Measurements from ENCODE around the gene MBD2. TPM values are rescaled to one million over a fixed set of nuclear protein-coding genes. Genes with fewer than 3 reads are reported as not detected.

Gene MBD2
- total and polyA plus RNA-seq, 4 experiments from 2014 or later: 4.2 to 108 (median 66.8) TPM

GRCh38 chr18:54247511-54248175 is 23.2 kb upstream of the MBD2 start:
- H3K4me3 ChIP-seq (ENCODE audit: low read length in 2 of 2): no peak overlapping the region
- Mint-ChIP-seq H3K36me3 (no peaks in the 10 kb centered on the region), H3K27me3 (no peaks in the 10 kb centered on the region), H3K4me3 (peak overlapping the region in 1 of 8 donors; percentile 62), H3K27ac (peak overlapping the region in 6 of 7 donors; percentile 6 to 87 (median 80)), H3K9me3 (no peaks in the 10 kb centered on the region), H3K4me1 (peaks cover 4 to 16% (median 11%) of the 10 kb centered on the region in 4 donors)
- no peak for DNase-seq
- H3K36me3 ChIP-seq (ENCODE audit: insufficient read depth, low read length): no peaks in the 10 kb centered on the region
- CTCF ChIA-PET (ENCODE audit: partially characterized antibody): no interaction called here
- H3K4me1 ChIP-seq (ENCODE audit: insufficient read depth, low read length): peaks cover 19% of the 10 kb centered on the region
- POLR2A ChIA-PET (ENCODE audit: partially characterized antibody): interaction anchor here (1.4 kb wide), 1 partner anchor 19 kb away, joined by 3 read pairs; no protein-coding TSS in a partner anchor
- H3K9me3 ChIP-seq (ENCODE audit: control insufficient read depth in 1 of 2, low read length in 2 of 2): no peaks in the 10 kb centered on the region
- H3K27ac ChIP-seq (ENCODE audit: low read depth, low read length): no peak overlapping the region
- intact Hi-C loops (cut with micrococcal nuclease): no loop called here
- no peaks in the 10 kb centered on the region for H3K27me3 ChIP-seq (ENCODE audit: insufficient read depth, low read length)

- H3K27me3 ChIP-seq (ENCODE audit: insufficient read depth, low read length): no peaks in the 10 kb centered on the region
- Mint-ChIP-seq H3K4me3 (no peak overlapping the region), H3K9me3 (no peaks in the 10 kb centered on the region), H3K27ac (no peak overlapping the region), H3K27me3 (no peaks in the 10 kb centered on the region), H3K36me3 (no peaks in the 10 kb centered on the region), H3K4me1 (peaks cover 0 to 6% (median 3%) of the 10 kb centered on the region in 4 donors)
- no peak overlapping the region for H3K27ac ChIP-seq (ENCODE audit: low read depth, low read length)
- ChIA-PET CTCF (ENCODE audit: partially characterized antibody) (interaction anchor here (0.8 kb wide), 1 partner anchor 19 kb away, joined by 3 read pairs; no protein-coding TSS in a partner anchor), POLR2A (ENCODE audit: partially characterized antibody) (no interaction called here)
- peaks cover 4% of the 10 kb centered on the region for H3K4me1 ChIP-seq (ENCODE audit: insufficient read depth, low read length)
- no peaks in the 10 kb centered on the region for H3K36me3 ChIP-seq (ENCODE audit: insufficient read depth, low read length)
- no peaks in the 10 kb centered on the region for H3K9me3 ChIP-seq (ENCODE audit: control insufficient read depth in 1 of 2, low read length in 2 of 2)
- H3K4me3 ChIP-seq (ENCODE audit: low read length in 2 of 2): no peak overlapping the region
- DNase-seq: no peak
- intact Hi-C loops (cut with micrococcal nuclease): no loop called here
Observed at GRCh38 chr18:54242327-54242726, 17.9 kb upstream of the MBD2 start.

GRCh38 chr18:54241483-54241882 is 17.0 kb upstream of the MBD2 start:
- Histone ChIP-seq H3K36me3 (ENCODE audit: insufficient read depth, low read length) (no peaks in the 10 kb centered on the region), H3K27ac (ENCODE audit: low read depth, low read length) (no peak overlapping the region), H3K4me1 (ENCODE audit: insufficient read depth, low read length) (no peaks in the 10 kb centered on the region), H3K9me3 (ENCODE audit: control insufficient read depth in 1 of 2, low read length in 2 of 2) (no peaks in the 10 kb centered on the region), H3K27me3 (ENCODE audit: insufficient read depth, low read length) (no peaks in the 10 kb centered on the region), H3K4me3 (ENCODE audit: low read length in 2 of 2) (no peak overlapping the region)
- ChIA-PET CTCF (ENCODE audit: partially characterized antibody) (interaction anchor here (0.7 to 0.8 kb wide), 2 partner anchors 19 to 29 kb away, joined by 3 read pairs; no protein-coding TSS in a partner anchor), POLR2A (ENCODE audit: partially characterized antibody) (no interaction called here)
- intact Hi-C loops (cut with micrococcal nuclease): no loop called here
- Mint-ChIP-seq H3K4me1 (no peaks in the 10 kb centered on the region), H3K36me3 (no peaks in the 10 kb centered on the region), H3K9me3 (no peaks in the 10 kb centered on the region), H3K4me3 (no peak overlapping the region), H3K27me3 (no peaks in the 10 kb centered on the region), H3K27ac (no peak overlapping the region)
- DNase-seq: no peak

GRCh38 chr18:54240629-54241107 is 16.2 kb upstream of the MBD2 start:
- ChIA-PET CTCF (ENCODE audit: partially characterized antibody) (interaction anchor here (0.7 kb wide), 1 partner anchor 30 kb away, joined by 3 read pairs; no protein-coding TSS in a partner anchor), POLR2A (ENCODE audit: partially characterized antibody) (no interaction called here)
- no peaks in the 10 kb centered on the region for H3K27me3 ChIP-seq (ENCODE audit: insufficient read depth, low read length)
- Mint-ChIP-seq H3K4me1 (no peaks in the 10 kb centered on the region), H3K27ac (no peak overlapping the region), H3K4me3 (no peak overlapping the region), H3K27me3 (no peaks in the 10 kb centered on the region), H3K36me3 (no peaks in the 10 kb centered on the region), H3K9me3 (no peaks in the 10 kb centered on the region)
- H3K9me3 ChIP-seq (ENCODE audit: control insufficient read depth in 1 of 2, low read length in 2 of 2): no peaks in the 10 kb centered on the region
- no peaks in the 10 kb centered on the region for H3K36me3 ChIP-seq (ENCODE audit: insufficient read depth, low read length)
- no peak overlapping the region for H3K4me3 ChIP-seq (ENCODE audit: low read length in 2 of 2)
- H3K27ac ChIP-seq (ENCODE audit: low read depth, low read length): no peak overlapping the region
- no peaks in the 10 kb centered on the region for H3K4me1 ChIP-seq (ENCODE audit: insufficient read depth, low read length)
- DNase-seq: no peak
- intact Hi-C loops (cut with micrococcal nuclease): no loop called here

GRCh38 chr18:54239601-54240000 is 15.1 kb upstream of the MBD2 start:
- ChIA-PET POLR2A (ENCODE audit: partially characterized antibody) (no interaction called here), CTCF (ENCODE audit: partially characterized antibody) (interaction anchor here (0.8 kb wide), 1 partner anchor 15 kb away, joined by 3 read pairs; the partner anchor contains the start of gene MBD2)
- H3K9me3 ChIP-seq (ENCODE audit: control insufficient read depth in 1 of 2, low read length in 2 of 2): no peaks in the 10 kb centered on the region
- no peaks in the 10 kb centered on the region for H3K27me3 ChIP-seq (ENCODE audit: insufficient read depth, low read length)
- no peak overlapping the region for H3K27ac ChIP-seq (ENCODE audit: low read depth, low read length)
- Mint-ChIP-seq H3K9me3 (no peaks in the 10 kb centered on the region), H3K27ac (no peak overlapping the region), H3K4me1 (no peaks in the 10 kb centered on the region), H3K4me3 (no peak overlapping the region), H3K27me3 (no peaks in the 10 kb centered on the region), H3K36me3 (no peaks in the 10 kb centered on the region)
- no peaks in the 10 kb centered on the region for H3K4me1 ChIP-seq (ENCODE audit: insufficient read depth, low read length)
- no peaks in the 10 kb centered on the region for H3K36me3 ChIP-seq (ENCODE audit: insufficient read depth, low read length)
- no peak overlapping the region for H3K4me3 ChIP-seq (ENCODE audit: low read length in 2 of 2)
- no peak for DNase-seq
- intact Hi-C loops (cut with micrococcal nuclease): no loop called here

GRCh38 chr18:54239091-54239490 is 14.6 kb upstream of the MBD2 start:
- no peaks in the 10 kb centered on the region for H3K9me3 Mint-ChIP-seq
- Histone ChIP-seq H3K9me3 (ENCODE audit: control insufficient read depth in 1 of 2, low read length in 2 of 2) (no peaks in the 10 kb centered on the region), H3K4me1 (ENCODE audit: insufficient read depth, low read length) (no peaks in the 10 kb centered on the region), H3K4me3 (ENCODE audit: low read length in 2 of 2) (no peak overlapping the region), H3K27ac (ENCODE audit: low read depth, low read length) (no peak overlapping the region), H3K27me3 (ENCODE audit: insufficient read depth, low read length) (no peaks in the 10 kb centered on the region), H3K36me3 (ENCODE audit: insufficient read depth, low read length) (no peaks in the 10 kb centered on the region)
- POLR2A ChIA-PET (ENCODE audit: partially characterized antibody): no interaction called here
- intact Hi-C loops (cut with micrococcal nuclease): no loop called here
- H3K27me3 Mint-ChIP-seq: no peaks in the 10 kb centered on the region
- H3K36me3 Mint-ChIP-seq: no peaks in the 10 kb centered on the region
- H3K4me1 Mint-ChIP-seq: no peaks in the 10 kb centered on the region
- CTCF ChIA-PET (ENCODE audit: partially characterized antibody): interaction anchor here (0.8 kb wide), 1 partner anchor 14 kb away, joined by 3 read pairs; the partner anchor contains the start of gene MBD2
- DNase-seq: no peak
- H3K4me3 Mint-ChIP-seq: no peak overlapping the region
- H3K27ac Mint-ChIP-seq: no peak overlapping the region

- H3K9me3 ChIP-seq (ENCODE audit: control insufficient read depth in 1 of 2, low read length in 2 of 2): no peaks in the 10 kb centered on the region
- Mint-ChIP-seq H3K9me3 (no peaks in the 10 kb centered on the region), H3K27me3 (no peaks in the 10 kb centered on the region), H3K27ac (no peak overlapping the region), H3K36me3 (no peaks in the 10 kb centered on the region), H3K4me1 (no peaks in the 10 kb centered on the region), H3K4me3 (no peak overlapping the region)
- ChIA-PET POLR2A (ENCODE audit: partially characterized antibody) (interaction anchor here (1.3 kb wide), 1 partner anchor 14 kb away, joined by 4 read pairs; the partner anchor contains the start of gene MBD2), CTCF (ENCODE audit: partially characterized antibody) (interaction anchor here (0.8 to 1.3 kb wide), 3 partner anchors 12 to 32 kb away, joined by 3 to 4 read pairs (median 3); partner anchors contain the start of gene MBD2)
- H3K27me3 ChIP-seq (ENCODE audit: insufficient read depth, low read length): no peaks in the 10 kb centered on the region
- no peaks in the 10 kb centered on the region for H3K36me3 ChIP-seq (ENCODE audit: insufficient read depth, low read length)
- H3K27ac ChIP-seq (ENCODE audit: low read depth, low read length): no peak overlapping the region
- H3K4me3 ChIP-seq (ENCODE audit: low read length in 2 of 2): no peak overlapping the region
- intact Hi-C loops (cut with micrococcal nuclease): no loop called here
- no peak for DNase-seq
- no peaks in the 10 kb centered on the region for H3K4me1 ChIP-seq (ENCODE audit: insufficient read depth, low read length)
Observed at GRCh38 chr18:54238173-54238936, 13.9 kb upstream of the MBD2 start.
